Neural progenitor cell (in vitro differentiated cells): ENCODE measurements around the gene DCST1.

Experiments
- EZH2 ChIP-seq: fragments of 200-600 bp; sonication (generic); IDR thresholded peaks from 2 replicates; pipeline ENCODE4 v1.6.1; 2017; ENCODE audit warnings: antibody characterized with exemption, mild to moderate bottlenecking, moderate library complexity
- TF ChIP-seq, protein P1 (sequence below): fragments of 200-600 bp; sonication (generic); IDR thresholded peaks from 2 replicates; pipeline ENCODE4 v1.5.1; 2017; ENCODE audit warnings: antibody characterized with exemption, mild to moderate bottlenecking

DNA sequence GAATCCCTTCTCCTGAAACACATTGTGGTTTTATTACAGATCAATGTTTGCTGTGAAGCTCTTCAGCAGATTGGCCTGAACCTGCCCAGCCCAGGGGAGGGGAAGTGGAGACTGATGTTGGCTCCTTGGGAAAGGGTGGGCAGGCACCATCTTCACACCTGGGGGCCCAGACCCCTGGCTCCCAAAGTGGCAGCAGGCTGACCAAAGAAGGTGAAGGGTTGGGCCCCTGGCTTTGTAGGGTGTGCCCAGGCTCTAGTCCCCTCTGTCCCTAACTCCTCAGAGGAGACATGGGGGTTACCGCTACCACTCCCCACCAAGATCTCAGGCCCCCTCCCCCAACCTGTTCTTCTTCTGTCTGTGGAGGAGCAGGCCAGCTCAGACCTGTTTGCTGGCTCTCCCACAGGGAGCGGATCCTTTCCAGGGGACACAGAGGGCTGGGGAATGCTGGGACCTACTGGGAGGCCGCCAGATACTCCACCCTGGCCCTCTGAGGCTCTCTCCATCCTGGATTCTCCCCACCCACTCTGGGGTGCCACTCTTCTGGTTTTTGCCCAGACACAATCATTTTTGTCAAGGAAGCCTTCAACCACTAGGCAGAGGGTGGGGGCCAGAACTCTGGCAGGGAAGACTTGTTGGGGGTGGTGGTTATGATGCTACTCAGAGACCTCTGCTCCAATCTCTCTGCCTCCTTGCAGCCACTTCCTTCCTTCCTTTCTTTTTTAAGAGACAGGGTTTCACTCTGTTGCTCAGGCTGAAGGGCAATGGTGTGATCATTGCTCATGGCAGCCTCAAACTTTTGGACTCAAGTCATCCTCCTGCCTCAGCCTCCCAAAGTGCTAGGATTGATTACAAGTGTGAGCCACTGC, 40.0 kb downstream of the DCST1 start:
- TF ChIP-seq, protein P1, sequence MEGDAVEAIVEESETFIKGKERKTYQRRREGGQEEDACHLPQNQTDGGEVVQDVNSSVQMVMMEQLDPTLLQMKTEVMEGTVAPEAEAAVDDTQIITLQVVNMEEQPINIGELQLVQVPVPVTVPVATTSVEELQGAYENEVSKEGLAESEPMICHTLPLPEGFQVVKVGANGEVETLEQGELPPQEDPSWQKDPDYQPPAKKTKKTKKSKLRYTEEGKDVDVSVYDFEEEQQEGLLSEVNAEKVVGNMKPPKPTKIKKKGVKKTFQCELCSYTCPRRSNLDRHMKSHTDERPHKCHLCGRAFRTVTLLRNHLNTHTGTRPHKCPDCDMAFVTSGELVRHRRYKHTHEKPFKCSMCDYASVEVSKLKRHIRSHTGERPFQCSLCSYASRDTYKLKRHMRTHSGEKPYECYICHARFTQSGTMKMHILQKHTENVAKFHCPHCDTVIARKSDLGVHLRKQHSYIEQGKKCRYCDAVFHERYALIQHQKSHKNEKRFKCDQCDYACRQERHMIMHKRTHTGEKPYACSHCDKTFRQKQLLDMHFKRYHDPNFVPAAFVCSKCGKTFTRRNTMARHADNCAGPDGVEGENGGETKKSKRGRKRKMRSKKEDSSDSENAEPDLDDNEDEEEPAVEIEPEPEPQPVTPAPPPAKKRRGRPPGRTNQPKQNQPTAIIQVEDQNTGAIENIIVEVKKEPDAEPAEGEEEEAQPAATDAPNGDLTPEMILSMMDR = no peak
- no peak for TF ChIP-seq EZH2
